NCI-H146 treated with DMSO at 0.1 percent for 48 hours (cell line): ENCODE measurements around the gene ZNF414.
"Not testable (repeated sequence)": the region's sequence is repeated elsewhere in the genome, so short reads cannot be mapped to it uniquely, and the experiment has no call there.

Source experiments
- DNase-seq: peaks from one replicate; lab custom pipeline; 2025; ENCODE audit not compliant: unreplicated experiment; lab: John Stamatoyannopoulos, UW

Gene ZNF414

GRCh38 chr19:8513687-8514504 lies at the start of gene ZNF414:
TSS of gene ZNF414 (minus strand) at chr19:8514167. CDS start at chr19:8514046, 121 bp downstream.
- DNase-seq, result peak; percentile 67

DNA sequence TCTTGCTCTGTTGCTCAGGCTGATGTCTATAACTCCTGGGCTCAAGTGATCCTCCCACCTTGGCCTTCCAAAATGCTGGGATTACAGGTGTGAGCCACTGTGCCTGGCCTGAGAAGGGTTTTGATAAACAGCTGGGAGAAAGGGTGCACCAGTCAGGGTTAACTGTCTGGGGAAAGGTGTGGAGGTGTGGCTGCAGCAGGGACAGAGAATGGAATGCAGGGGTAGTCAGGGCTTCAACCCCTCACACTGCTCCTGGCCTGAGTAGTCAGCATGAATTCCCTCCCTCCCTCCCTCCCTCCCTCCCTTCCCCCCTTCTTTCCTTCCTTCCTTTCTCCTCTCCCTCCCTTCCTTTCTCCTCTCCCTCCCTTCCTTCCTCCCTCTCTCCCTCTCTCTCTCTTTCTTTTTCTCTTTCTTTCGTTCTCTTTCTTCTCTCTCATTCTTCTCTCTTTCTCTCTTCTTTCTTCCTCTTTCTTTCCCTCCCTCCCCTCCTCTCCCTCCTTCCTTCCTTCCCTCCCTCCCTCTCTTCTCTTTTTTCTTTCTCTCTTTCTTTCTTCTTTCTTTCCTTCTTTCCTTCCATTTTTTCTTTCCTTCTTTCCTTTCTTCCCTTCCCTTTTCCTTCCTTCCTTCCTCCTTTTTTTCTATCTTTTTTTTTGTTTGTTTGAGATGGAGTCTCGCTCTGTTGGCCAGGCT lies 47.3 kb upstream of the ZNF414 start:
- no peak for DNase-seq

- no peak for DNase-seq
These were observed 44.4 kb upstream of the ZNF414 start for GRCh38 chr19:8558325-8558724.

DNA sequence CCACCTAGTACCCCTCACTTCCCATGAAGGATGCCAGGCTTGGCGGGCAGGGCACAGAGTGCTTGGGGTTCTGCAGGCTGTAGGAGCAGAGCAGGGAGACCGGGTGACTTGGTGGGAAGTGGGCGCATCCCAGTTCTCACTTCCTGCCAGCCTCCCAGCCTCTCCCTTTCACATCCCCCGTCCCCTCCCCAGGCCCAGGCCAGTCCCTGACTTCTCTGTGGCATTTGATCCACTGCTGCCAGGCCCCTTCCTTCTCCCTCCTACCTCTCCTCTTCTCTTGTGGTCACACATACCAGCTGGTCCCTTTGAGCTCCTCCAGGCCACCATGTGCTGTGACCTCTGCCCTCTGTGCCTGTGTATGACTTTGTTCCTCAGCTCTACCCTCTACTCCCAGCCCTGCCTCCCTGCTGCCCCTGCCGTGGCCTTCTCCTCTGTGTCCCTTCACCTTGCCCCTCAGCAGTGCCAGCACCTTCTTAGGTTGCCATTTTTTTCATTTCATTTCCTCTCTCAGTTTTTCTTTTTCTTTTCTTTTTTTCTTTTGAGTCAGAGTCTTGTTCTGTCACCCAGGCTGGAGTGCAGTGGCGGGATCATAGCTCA lies 43.8 kb upstream of the ZNF414 start:
- no peak for DNase-seq

DNA sequence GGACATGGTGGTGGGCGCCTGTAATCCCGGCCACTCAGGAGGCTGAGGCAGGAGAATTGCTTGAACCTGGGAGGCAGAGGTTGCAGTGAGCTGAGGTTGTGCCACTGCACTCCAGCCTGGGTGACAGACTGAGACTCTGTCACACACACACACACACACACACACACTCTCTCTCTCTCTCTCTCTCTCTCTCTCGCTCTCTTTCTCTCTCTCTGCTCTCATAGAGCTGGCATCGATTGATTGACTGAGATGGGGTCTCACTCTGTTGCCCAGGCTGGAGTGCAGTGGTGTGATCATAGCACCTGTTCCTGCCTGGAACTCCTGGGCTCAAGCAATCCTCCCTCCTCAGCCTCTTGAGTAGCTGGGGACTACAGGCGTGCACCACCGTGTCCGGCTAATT lies 39.8 kb upstream of the ZNF414 start:
- DNase-seq, result not testable (repeated sequence)

- DNase-seq, result no peak
These were observed 38.8 kb upstream of the ZNF414 start for GRCh38 chr19:8552810-8553209.

DNA sequence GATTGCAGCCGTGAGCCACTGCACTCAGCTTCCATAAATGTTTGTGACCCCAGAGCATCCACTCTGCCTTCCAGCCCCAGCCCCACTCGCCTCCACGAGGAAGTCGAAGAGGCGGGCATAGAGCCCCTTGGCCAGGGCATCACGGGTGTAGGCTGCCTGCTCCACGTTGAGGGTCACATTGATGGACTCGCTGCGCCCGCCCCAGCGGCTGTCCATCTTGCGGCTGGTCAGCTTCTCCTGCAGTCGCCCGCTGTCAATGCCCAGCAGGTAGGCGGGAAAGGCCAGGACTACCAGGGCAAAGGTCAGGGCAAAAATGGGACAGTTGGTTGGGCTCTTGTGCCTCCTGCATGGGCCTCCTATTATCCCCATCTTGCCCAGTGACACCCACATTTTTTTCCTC lies 36.1 kb upstream of the ZNF414 start:
- no peak for DNase-seq

- DNase-seq, result no peak
These were observed 31.8 kb upstream of the ZNF414 start for GRCh38 chr19:8545743-8546142.

GRCh38 chr19:8544168-8544567 lies 30.2 kb upstream of the ZNF414 start:
- no peak for DNase-seq

DNA sequence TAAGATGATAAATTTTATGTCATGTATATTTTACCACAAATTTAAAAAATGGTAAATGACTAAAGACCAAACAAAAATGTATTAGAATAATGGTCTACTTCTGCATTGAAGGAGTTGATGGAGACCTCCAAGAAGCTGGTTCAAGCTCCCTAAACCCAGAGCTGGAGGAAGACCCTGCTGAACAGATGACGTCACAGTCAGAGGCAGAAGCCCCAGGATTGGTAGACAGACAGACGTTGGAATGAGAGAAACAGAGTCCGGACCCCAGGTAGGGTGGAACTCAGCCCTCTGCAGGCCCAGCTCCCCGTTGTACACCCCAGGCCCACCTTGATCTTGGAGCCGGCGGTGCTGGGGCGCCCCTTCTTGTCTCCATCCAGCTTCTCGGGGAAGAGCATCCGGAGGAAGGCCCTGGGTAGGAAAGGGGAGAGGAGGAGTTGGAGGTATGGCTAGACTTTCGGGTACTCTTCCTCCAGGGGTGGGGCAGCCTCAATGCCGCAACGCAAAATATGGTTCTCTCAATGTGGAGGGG lies 25.7 kb upstream of the ZNF414 start:
- no peak for DNase-seq

GRCh38 chr19:8537099-8537498 lies 23.1 kb upstream of the ZNF414 start:
- DNase-seq, result no peak

DNA sequence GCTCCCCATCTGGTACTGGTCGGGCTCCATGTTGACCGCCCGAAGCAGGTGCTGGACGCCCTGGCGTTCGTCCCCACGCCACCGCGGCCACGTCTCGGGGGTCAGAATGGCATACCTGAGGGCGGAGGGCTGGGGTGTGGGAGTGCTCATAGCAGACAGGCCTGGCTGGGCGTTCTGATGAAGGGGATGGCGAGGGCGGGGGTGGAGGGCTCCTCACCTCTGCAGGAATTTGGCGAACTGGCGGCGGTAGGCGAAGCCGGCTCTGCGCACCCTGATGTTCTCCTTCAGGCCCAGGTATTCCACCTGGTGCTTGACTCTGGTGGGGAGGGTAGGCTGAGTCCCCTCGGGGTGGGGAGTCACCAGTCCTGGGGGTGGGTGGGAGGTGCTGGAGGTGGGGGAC lies 22.3 kb upstream of the ZNF414 start:
- no peak for DNase-seq

GRCh38 chr19:8532225-8532624 lies 18.3 kb upstream of the ZNF414 start:
- DNase-seq, result no peak

- DNase-seq, result no peak
These were observed 17.5 kb upstream of the ZNF414 start for GRCh38 chr19:8531470-8531869.

DNA sequence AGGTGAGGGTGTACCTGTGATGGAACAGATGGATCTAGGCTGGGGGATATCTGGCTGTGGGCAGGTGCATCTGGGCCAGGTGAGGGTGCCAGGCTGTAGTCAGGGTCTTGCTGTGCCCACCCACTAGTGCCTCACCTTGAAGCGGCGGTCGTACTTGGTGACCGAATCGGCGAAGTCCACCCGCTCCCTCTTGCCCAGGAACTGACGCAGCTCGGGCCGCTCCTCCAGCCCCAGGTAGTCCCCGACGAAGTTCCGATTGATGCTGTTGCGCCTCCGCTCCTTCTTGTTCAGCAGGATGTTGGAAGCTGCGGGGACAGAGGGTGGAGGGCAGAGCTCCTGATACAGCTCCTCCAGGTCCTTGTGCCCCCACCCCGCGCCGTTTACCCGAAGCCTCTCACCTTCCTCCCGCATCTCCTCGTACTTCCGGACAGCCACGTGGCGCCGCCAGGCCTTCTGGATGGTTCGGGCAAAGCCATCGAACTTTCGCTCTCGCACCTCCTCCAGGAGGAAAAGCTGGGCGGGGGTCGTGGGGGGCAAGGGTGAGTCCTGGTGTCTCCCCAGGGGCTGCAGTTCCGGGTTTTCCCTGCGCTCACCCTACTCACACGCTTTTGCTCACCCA lies 16.2 kb upstream of the ZNF414 start:
- DNase-seq, result no peak

- no peak for DNase-seq
These were observed 15.5 kb upstream of the ZNF414 start for GRCh38 chr19:8529369-8530006.

DNA sequence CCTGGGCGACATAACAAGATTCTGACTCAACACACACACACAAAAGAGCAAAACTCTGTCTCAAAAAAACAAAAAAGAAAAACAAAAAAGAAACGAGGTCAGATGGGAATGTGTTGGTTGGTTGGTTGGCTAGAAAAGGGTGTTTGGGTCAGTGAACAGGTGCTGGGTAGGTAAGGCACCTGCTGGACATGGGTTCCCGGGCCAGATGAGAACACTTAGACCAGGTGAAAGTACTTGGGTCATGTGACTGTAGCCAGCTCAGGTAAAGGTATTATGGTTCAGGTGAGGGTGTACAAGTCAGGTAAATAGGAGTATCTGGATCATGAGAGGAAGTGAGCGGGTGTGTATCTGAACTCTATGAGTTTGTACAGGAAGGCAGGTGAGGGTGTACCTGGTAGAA lies 14.5 kb upstream of the ZNF414 start:
- DNase-seq, result no peak

DNA sequence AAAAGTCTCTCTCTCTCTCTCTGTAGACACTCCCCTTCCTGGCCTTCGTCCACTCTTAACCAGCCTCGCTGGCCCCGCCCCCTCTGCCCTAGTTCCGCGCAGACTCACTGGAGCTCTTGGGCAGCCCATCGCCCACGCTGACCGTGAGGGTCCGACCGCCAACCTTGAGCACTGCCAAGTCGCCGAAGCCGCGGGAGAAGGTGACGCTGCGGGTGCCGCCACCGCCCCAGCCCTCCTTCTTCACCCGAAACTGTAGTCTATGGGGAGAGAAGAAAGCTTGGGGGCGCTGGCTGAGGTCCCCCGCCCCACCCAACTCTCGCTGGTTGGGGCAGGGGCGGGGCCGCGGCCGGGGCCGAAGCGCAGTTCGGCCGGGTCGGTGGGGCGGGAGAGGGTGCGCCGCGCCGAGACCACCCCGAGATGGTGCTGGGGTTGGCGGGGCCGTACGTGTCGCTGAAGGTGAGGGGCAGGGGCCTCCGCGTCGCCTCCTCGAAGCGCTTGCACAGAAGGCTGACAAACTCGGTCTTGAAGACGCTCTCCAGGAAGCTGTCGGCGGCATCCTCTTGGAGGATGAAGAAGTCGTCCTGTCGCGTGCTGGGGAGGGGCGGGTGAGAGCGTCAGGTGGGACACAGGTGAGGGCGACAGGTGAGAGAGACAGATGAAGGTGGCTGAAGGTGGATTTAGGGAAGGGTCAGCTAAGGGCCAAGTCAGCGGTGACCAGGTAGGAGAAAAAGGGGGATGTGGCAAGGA lies 12.6 kb upstream of the ZNF414 start:
- peak; percentile 60 for DNase-seq

DNA sequence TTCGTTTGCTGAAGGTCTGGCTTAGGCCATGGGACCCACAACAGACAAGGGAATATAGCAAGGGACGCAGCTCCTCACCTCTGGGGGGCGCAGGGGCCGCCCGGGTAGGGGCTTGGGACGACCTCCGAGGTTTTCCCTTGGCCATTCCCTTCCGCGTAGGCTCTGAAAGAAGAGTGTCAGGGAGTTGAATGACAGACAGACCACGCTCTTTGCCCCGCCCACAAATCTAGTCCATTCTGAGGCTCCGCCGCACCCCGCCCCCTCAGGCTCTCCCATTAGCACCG lies 11.4 kb upstream of the ZNF414 start:
- no peak for DNase-seq

DNA sequence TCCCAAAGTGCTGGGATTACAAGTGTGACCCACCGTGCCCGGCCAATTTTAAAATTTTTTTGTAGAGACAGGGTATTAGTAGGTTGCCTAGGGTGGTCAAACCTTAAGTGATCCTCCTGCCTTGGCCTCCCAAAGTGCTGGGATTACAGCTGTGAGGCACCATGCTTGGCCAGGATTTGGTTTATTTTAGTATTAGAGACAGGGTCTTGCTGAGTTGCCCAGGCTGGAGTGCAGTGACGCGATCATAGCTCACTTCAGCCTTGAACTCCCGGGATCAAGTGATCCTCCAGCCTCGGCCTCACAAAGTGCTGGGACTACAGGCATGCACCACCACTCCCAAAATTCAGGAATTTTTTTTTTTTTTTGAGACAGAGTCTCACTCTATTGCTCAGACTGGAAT lies 5.4 kb upstream of the ZNF414 start:
- no peak for DNase-seq

DNA sequence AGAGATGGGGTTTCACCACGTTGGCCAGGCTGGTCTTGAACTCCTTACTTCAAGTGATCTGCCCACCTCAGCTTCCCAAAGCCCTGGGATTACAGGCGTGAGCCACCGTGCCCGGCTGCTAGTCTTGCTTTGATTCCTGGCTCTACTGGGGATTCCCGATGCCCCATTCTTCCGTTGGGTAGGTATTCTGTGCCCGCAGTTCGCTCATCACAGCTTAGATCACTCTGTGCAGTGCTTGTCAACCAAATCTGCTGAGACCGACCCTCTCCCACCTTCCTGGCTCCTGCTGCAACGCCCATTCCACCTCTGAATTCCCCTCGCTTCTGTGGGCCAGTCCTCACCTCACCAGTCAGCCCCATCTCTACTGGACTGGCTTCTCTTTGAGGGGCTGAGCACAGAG lies 4.6 kb upstream of the ZNF414 start:
- no peak for DNase-seq
